ENCODE results near the gene GNB3.
"Not testable (repeated sequence)": the region's sequence is repeated elsewhere in the genome, so short reads cannot be mapped to it uniquely, and the experiment has no call there.

DNA sequence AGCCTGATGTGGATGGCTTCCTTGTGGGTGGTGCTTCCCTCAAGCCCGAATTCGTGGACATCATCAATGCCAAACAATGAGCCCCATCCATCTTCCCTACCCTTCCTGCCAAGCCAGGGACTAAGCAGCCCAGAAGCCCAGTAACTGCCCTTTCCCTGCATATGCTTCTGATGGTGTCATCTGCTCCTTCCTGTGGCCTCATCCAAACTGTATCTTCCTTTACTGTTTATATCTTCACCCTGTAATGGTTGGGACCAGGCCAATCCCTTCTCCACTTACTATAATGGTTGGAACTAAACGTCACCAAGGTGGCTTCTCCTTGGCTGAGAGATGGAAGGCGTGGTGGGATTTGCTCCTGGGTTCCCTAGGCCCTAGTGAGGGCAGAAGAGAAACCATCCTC, 29.6 kb downstream of the GNB3 start:
- not testable (repeated sequence) for TF ChIP-seq POLR2AphosphoS5 (IDR thresholded peaks at IDR 0.05; ENCODE audit: insufficient read depth in 1 of 2, low read depth in 1 of 2)
- TF ChIP-seq, protein P1, sequence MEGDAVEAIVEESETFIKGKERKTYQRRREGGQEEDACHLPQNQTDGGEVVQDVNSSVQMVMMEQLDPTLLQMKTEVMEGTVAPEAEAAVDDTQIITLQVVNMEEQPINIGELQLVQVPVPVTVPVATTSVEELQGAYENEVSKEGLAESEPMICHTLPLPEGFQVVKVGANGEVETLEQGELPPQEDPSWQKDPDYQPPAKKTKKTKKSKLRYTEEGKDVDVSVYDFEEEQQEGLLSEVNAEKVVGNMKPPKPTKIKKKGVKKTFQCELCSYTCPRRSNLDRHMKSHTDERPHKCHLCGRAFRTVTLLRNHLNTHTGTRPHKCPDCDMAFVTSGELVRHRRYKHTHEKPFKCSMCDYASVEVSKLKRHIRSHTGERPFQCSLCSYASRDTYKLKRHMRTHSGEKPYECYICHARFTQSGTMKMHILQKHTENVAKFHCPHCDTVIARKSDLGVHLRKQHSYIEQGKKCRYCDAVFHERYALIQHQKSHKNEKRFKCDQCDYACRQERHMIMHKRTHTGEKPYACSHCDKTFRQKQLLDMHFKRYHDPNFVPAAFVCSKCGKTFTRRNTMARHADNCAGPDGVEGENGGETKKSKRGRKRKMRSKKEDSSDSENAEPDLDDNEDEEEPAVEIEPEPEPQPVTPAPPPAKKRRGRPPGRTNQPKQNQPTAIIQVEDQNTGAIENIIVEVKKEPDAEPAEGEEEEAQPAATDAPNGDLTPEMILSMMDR (IDR thresholded peaks at IDR 0.05), result not testable (repeated sequence)
